ENCODE results near the gene SH3RF3. TPM values are rescaled to one million over a fixed set of nuclear protein-coding genes. Genes with fewer than 3 reads are reported as not detected.

SH3RF3 gene
- total and polyA plus RNA-seq, 10 of the 15 experiments (the other 5 are each of a cell fraction or from before 2014, with no cell fraction given): 0.08 to 8.8 (median 2.3) TPM

GRCh38 chr2:109143214-109144187, 14.5 kb downstream of the SH3RF3 start (continued):
- TF ChIP-seq TCF7 (IDR thresholded peaks at IDR 0.05; ENCODE audit: borderline replicate concordance) (peak; percentile 62; the same call in 1 of the 2 replicates), JUND (IDR thresholded peaks at IDR 0.05; ENCODE audit: low read depth, low read length) (peak; percentile 45; the same call in 1 of the 2 replicates), POLR2AphosphoS5 (IDR thresholded peaks at IDR 0.05; ENCODE audit: low read length) (no peak), ZNF207 (IDR thresholded peaks at IDR 0.05; ENCODE audit: borderline replicate concordance) (no peak), POLR2AphosphoS2 (IDR thresholded peaks at IDR 0.05; ENCODE audit: low read depth, low read length) (no peak), CREM (IDR thresholded peaks at IDR 0.05; ENCODE audit: low read depth) (peak; percentile 83), ZBTB33 (IDR thresholded peaks at IDR 0.05) (no peak), ATF3 (IDR thresholded peaks at IDR 0.05; ENCODE audit: borderline replicate concordance, extremely low read depth, low read depth, low read length) (no peak), CBX5 (IDR thresholded peaks at IDR 0.05; ENCODE audit: low read depth) (no peak), RCOR1 (conservative IDR thresholded peaks at IDR 0.05; ENCODE audit: low read depth, low read length) (no peak), CREB1 (IDR thresholded peaks at IDR 0.05; ENCODE audit: low read depth) (peak; percentile 78), FOS (IDR thresholded peaks at IDR 0.05; ENCODE audit: borderline replicate concordance, extremely low read depth, insufficient read length) (no peak), TAF1 (IDR thresholded peaks at IDR 0.05; ENCODE audit: borderline replicate concordance, low read depth, low read length) (no peak), ZNF687 (IDR thresholded peaks at IDR 0.05) (no peak), PRDM15 (CRISPR knock-in tag; IDR thresholded peaks at IDR 0.05) (no peak)

Measured in GM12878 (cell line).